ENCODE results near the gene TYMP. TPM values are rescaled to one million over a fixed set of nuclear protein-coding genes. Genes with fewer than 3 reads are reported as not detected.

The TYMP gene
- total RNA-seq, 2 donors from 2014 or later: 90.4 to 95.7 TPM

DNA sequence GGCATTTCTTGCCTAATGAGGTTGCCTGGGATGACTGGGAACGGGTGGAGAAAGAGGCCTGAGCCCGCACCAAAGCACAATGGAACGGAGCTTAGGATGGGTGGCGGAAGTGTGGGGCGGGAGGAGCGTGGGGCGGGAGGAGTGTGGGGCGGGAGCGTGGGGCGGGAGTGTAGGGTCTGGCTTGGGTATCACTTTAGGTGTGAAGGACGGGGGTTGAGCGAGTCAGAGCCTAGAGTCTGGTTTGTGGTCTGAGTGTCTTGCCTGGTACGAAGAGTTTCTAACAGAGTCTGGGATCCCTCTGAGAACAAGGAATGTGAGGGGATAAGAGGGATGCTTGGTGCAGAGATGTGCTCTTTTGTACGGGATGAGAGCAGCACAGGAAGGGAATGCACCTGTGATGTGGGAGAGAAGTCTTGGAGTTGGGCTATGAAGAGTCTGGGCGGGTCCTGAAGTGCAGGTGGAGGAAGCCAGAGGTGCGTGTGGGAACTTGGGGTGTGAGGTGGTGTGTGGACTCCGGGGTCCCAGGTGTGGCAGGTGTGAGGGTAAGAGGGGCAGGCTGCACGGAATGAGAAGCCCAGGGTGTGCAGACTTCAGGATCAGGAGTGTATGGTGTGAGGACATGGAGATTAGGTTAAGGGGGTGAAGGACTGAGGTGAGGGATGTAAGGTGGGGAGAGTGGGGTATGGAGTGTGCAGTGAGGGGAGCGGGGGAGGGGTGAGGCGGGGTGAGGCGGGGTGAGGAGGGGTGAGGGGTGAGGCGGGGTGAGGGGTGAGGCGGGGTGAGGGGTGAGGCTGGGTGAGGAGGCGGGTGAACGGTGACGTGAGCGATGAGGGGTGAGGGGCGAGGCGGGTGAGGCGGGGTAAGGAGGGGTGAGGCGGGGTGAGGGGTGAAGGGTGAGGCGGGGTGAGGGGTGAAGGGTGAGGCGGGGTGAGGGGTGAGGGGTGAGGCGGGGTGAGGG is 31.9 kb upstream of the TYMP start:
- peaks cover 9 to 13% of the 10 kb centered on the region in 2 donors for H3K4me1 ChIP-seq (ENCODE audit: control insufficient read depth in 1 of 2, low read depth in 2 of 2)
- no peaks in the 10 kb centered on the region for H3K36me3 ChIP-seq
- no peak overlapping the region for H3K27ac ChIP-seq
- DNase-seq (ENCODE audit: low spot score): no peak
- no peaks in the 10 kb centered on the region for H3K9me3 ChIP-seq
- TF ChIP-seq, protein P1, sequence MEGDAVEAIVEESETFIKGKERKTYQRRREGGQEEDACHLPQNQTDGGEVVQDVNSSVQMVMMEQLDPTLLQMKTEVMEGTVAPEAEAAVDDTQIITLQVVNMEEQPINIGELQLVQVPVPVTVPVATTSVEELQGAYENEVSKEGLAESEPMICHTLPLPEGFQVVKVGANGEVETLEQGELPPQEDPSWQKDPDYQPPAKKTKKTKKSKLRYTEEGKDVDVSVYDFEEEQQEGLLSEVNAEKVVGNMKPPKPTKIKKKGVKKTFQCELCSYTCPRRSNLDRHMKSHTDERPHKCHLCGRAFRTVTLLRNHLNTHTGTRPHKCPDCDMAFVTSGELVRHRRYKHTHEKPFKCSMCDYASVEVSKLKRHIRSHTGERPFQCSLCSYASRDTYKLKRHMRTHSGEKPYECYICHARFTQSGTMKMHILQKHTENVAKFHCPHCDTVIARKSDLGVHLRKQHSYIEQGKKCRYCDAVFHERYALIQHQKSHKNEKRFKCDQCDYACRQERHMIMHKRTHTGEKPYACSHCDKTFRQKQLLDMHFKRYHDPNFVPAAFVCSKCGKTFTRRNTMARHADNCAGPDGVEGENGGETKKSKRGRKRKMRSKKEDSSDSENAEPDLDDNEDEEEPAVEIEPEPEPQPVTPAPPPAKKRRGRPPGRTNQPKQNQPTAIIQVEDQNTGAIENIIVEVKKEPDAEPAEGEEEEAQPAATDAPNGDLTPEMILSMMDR (IDR thresholded peaks at IDR 0.05): no peak
- H3K4me3 ChIP-seq: no peak overlapping the region
- no peak for ATAC-seq (ENCODE audit: insufficient number of reproducible peaks, low FRiP score, low read depth)
- no peaks in the 10 kb centered on the region for H3K27me3 ChIP-seq (replicated peaks; ENCODE audit: insufficient read depth)

DNA sequence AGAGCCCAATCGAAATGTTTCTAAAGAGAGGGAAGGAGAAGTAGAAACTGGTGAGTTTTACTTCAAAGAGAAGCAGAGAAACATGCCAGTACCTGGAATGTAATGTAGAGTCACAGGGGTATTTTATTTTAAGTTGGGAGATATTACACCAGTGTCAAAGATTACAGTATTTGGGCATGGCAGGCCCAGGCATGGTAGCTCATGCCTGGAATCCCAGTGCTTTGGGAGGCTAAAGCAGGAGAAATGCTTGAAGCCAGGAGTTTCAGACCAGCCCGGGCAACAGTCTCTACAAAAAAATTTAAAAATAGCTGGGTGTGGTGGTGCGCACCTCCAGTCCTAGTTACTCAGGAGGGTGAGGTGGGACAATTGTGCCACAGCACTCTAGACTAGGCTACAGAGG is 30.2 kb upstream of the TYMP start:
- ATAC-seq (ENCODE audit: insufficient number of reproducible peaks, low FRiP score, low read depth) (no peak), DNase-seq (ENCODE audit: low spot score) (no peak)
- H3K9me3 ChIP-seq: no peaks in the 10 kb centered on the region
- H3K4me3 ChIP-seq: no peak overlapping the region
- no peaks in the 10 kb centered on the region for H3K27me3 ChIP-seq (replicated peaks; ENCODE audit: insufficient read depth)
- peaks cover 9 to 13% of the 10 kb centered on the region in 2 donors for H3K4me1 ChIP-seq (ENCODE audit: control insufficient read depth in 1 of 2, low read depth in 2 of 2)
- H3K27ac ChIP-seq: no peak overlapping the region
- TF ChIP-seq, protein P1 (IDR thresholded peaks at IDR 0.05): no peak
- H3K36me3 ChIP-seq: no peaks in the 10 kb centered on the region

DNA sequence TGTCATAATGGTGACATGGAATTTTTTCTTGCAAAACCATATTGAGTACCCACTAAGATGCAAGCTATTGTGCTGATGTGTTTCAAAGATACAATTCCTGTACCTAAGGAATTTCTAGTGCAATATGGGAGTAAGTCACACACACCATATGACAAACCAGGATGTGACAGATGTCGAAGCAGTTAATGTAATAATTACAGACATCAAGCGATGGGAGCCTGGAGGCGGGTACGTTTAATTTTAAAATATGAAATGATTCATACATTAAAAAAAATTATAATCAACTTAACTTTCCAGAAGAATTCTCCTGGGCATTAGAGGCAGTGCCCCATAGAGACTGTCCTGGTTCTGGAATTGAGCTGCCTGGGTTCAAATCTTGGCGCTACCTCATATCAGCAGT is 26.9 kb upstream of the TYMP start:
- Histone ChIP-seq H3K9me3 (no peaks in the 10 kb centered on the region), H3K27me3 (replicated peaks; ENCODE audit: insufficient read depth) (no peaks in the 10 kb centered on the region), H3K4me3 (no peak overlapping the region), H3K27ac (no peak overlapping the region), H3K4me1 (ENCODE audit: control insufficient read depth in 1 of 2, low read depth in 2 of 2) (no peaks in the 10 kb centered on the region), H3K36me3 (no peaks in the 10 kb centered on the region)
- ATAC-seq (ENCODE audit: insufficient number of reproducible peaks, low FRiP score, low read depth) (no peak), DNase-seq (ENCODE audit: low spot score) (no peak)
- TF ChIP-seq, protein P1 (IDR thresholded peaks at IDR 0.05): no peak

DNA sequence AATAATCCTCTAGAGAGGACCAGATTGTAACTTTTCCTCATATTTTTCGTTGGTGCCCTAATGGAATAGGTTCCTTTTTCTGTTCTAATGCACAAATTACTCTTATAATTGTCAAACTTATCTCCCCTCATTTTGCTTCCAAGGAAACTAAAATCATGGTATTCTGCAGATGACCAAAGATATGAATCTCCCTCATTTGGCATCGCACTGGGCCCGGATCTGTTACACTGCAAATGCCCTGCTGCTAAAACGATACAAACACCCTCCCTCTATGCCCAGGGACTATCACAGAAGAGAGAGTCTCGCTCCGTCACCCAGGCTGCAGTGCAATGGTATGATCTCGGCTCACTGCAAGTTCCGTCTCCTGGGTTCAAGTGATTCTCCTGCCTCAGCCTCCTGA is 23.5 kb upstream of the TYMP start:
- peaks cover 0 to 8% of the 10 kb centered on the region in 2 donors for H3K4me1 ChIP-seq (ENCODE audit: control insufficient read depth in 1 of 2, low read depth in 2 of 2)
- no peak overlapping the region for H3K27ac ChIP-seq
- H3K27me3 ChIP-seq (replicated peaks; ENCODE audit: insufficient read depth): no peaks in the 10 kb centered on the region
- TF ChIP-seq, protein P1 (IDR thresholded peaks at IDR 0.05): no peak
- DNase-seq (ENCODE audit: low spot score) (no peak), ATAC-seq (ENCODE audit: insufficient number of reproducible peaks, low FRiP score, low read depth) (no peak)
- no peaks in the 10 kb centered on the region for H3K36me3 ChIP-seq
- H3K4me3 ChIP-seq: no peak overlapping the region
- H3K9me3 ChIP-seq: no peaks in the 10 kb centered on the region

DNA sequence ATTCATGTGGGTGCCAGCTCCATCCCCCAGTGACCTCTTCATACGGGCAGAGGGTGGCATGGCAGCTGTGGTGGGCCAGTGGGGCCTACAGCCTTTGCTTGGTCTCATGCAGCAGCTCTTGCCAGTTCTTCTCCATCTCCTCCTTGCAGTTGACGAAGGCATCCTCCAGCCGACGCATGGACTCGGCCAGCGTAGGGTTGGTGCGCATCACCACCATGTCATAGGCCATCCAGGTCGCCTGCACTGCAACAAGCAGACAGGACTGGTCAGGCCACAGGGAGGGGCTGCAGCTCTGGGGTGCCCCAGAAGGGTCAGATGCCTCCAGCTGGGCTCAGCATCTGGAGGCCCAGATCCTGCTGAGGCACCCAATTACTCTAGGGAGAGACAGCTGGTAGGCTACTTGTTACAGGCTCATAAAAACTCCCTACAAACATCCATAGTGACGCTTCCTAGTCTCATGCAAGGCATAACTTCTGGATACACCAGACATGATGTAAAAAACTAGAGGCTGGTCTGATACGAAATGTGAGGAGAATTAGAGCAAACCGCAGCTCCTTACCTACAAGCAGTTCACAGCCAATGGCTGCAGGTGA is 21.4 kb upstream of the TYMP start:
- Histone ChIP-seq H3K4me3 (no peak overlapping the region), H3K4me1 (ENCODE audit: control insufficient read depth in 1 of 2, low read depth in 2 of 2) (peaks cover 0 to 11% of the 10 kb centered on the region in 2 donors), H3K27me3 (replicated peaks; ENCODE audit: insufficient read depth) (no peaks in the 10 kb centered on the region), H3K27ac (no peak overlapping the region), H3K9me3 (no peaks in the 10 kb centered on the region), H3K36me3 (no peaks in the 10 kb centered on the region)
- no peak for DNase-seq (ENCODE audit: low spot score)
- no peak for ATAC-seq (ENCODE audit: insufficient number of reproducible peaks, low FRiP score, low read depth)
- TF ChIP-seq, protein P1 (IDR thresholded peaks at IDR 0.05): no peak

Measured in thoracic aorta (tissue), 2 donors.